ENCODE measurements around the gene LAG3.

The LAG3 gene

DNA sequence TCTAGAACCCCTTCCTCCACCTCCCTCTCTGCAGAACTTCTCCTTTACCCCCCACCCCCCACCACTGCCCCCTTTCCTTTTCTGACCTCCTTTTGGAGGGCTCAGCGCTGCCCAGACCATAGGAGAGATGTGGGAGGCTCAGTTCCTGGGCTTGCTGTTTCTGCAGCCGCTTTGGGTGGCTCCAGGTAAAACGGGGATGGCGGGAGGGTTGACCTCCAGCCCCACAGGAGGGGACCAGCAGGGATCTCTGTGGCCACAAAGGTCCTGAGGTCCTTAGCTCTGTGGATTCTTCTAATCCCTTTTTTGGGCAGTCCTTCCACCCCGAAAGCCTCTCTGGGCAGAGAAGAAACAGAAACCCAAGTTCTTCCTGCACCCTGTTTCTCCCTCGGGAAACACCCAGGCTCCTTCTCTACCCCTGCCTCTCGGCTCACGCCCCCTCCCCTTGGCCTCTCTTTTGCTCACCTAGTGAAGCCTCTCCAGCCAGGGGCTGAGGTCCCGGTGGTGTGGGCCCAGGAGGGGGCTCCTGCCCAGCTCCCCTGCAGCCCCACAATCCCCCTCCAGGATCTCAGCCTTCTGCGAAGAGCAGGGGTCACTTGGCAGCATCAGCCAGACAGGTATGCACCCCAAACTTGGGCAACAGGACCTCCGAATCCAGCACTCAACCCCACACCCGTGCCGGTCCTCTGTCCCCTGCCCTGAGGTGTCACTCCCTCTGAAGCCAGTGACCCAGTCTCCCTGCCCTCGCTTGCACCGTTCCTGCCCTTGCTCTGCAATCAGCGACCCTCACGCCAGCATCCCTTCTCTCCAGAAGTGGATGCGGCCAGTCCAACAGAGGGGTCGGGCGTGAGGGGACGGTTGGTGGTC is 638 bp downstream of the LAG3 start:
- no peak for DNase-seq (ENCODE audit: low spot score)

- no peak for DNase-seq (ENCODE audit: low spot score)
These were observed 1.5 kb downstream of the LAG3 start for GRCh38 chr12:6773590-6774351.

DNA sequence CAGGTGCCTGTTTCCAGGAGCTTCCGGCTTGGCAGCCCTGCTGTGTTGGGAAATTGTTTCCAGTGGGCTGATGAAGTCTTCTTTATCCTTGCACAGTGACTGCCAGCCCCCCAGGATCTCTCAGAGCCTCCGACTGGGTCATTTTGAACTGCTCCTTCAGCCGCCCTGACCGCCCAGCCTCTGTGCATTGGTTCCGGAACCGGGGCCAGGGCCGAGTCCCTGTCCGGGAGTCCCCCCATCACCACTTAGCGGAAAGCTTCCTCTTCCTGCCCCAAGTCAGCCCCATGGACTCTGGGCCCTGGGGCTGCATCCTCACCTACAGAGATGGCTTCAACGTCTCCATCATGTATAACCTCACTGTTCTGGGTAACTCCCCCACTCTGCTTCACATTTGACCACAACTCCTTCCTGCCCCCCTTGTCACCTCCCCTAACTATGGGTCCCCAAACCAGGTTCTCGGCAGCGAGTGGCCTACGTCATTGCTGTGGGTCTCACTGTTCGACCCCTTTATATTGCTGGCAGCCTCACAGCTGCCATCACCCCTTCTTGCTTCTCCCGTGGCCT is 2.3 kb downstream of the LAG3 start:
- no peak for DNase-seq (ENCODE audit: low spot score)

DNA sequence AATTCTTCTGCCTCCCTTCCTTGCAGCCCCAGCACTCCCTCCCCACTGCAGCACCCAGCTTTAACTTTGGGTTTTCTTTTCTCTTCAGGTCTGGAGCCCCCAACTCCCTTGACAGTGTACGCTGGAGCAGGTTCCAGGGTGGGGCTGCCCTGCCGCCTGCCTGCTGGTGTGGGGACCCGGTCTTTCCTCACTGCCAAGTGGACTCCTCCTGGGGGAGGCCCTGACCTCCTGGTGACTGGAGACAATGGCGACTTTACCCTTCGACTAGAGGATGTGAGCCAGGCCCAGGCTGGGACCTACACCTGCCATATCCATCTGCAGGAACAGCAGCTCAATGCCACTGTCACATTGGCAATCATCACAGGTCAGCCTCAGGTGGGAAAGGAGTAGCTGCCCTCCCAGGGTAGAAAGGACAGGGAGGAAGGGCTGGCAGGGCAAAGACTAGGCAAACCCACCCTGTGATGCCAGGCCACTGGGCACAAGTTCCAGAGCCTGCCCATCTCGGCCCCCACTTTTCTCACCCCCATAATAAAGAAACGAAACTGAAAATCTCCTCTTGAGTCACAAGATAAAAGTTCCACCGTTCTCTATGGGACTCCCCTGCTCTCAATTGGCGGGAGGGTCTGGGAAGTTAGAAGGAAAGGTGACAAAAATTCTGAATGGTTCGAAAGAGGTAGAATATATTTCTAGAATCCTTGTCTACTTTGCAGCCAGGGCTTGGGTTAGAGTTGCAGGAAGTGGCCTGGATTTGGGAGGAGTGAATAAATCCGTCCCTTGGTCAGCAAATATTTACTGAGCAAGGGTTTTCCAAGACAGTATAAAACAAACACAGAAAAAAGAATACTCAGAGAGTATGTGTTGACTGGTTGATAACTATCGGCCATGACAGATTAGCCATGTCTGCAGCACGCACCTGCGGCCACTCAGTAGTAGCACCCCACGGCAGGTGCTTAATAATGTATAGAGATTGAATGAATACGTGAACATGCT is 3.2 kb downstream of the LAG3 start:
- DNase-seq (ENCODE audit: low spot score) = no peak

DNA sequence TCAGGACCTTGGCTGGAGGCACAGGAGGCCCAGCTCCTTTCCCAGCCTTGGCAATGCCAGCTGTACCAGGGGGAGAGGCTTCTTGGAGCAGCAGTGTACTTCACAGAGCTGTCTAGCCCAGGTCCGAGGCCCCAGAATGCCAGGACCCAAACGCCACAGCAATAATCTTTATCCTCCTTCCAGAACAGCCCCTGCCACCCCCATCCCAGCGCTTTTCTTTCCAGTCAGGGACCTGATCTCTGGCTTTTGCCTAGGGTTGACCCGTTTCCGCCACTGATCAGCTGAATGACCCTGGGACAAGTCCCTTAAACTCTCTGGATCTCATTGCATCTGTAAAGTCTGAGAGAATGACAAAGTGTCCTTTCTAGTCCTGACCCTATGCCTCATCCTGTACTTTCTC is 5.1 kb downstream of the LAG3 start:
- DNase-seq (ENCODE audit: low spot score) = no peak

DNA sequence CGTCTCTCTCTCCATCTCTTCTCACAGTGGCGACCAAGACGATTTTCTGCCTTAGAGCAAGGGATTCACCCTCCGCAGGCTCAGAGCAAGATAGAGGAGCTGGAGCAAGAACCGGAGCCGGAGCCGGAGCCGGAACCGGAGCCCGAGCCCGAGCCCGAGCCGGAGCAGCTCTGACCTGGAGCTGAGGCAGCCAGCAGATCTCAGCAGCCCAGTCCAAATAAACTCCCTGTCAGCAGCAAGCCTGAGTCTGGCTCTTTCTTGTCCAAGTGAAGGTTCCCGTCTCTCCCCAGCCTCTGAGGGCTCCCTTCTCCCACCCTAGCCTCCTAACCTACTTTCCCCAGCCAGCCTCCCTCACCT is 5.9 kb downstream of the LAG3 start:
- DNase-seq (ENCODE audit: low spot score) = no peak

- peak; percentile 94 for DNase-seq (ENCODE audit: low spot score)
These were observed 6.5 kb downstream of the LAG3 start for GRCh38 chr12:6778574-6779550.

- DNase-seq (ENCODE audit: low spot score) = no peak
These were observed 7.5 kb downstream of the LAG3 start for GRCh38 chr12:6779708-6780432.

- no peak for DNase-seq (ENCODE audit: low spot score)
These were observed 8.3 kb downstream of the LAG3 start for GRCh38 chr12:6780573-6780972.

GRCh38 chr12:6782119-6782518 is 9.8 kb downstream of the LAG3 start:
- no peak for DNase-seq (ENCODE audit: low spot score)

- DNase-seq (ENCODE audit: low spot score) = no peak
These were observed 10.7 kb downstream of the LAG3 start for GRCh38 chr12:6782850-6783566.

- no peak for DNase-seq (ENCODE audit: low spot score)
These were observed 11.5 kb downstream of the LAG3 start for GRCh38 chr12:6783828-6784227.

GRCh38 chr12:6784296-6784695 is 12.0 kb downstream of the LAG3 start:
- DNase-seq (ENCODE audit: low spot score) = no peak

DNA sequence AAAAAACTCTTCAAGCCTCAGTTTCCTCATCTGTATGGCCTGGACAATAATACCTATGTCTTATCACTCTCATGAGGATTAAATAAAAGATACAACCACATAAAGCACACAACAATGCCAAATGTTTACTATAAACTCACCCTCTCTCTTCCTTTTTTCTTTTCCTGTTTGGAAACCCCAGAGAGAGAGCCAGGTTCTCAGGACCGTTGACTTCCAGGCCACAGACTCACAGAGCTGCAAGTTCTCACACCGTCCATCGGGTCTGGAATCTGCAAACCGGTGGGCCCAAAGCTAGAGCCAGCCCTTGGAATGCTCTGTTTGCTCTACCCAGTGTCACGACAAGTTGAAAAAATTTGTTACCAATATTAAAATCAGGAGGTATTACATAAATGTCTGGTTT is 12.4 kb downstream of the LAG3 start:
- DNase-seq (ENCODE audit: low spot score) = no peak

DNA sequence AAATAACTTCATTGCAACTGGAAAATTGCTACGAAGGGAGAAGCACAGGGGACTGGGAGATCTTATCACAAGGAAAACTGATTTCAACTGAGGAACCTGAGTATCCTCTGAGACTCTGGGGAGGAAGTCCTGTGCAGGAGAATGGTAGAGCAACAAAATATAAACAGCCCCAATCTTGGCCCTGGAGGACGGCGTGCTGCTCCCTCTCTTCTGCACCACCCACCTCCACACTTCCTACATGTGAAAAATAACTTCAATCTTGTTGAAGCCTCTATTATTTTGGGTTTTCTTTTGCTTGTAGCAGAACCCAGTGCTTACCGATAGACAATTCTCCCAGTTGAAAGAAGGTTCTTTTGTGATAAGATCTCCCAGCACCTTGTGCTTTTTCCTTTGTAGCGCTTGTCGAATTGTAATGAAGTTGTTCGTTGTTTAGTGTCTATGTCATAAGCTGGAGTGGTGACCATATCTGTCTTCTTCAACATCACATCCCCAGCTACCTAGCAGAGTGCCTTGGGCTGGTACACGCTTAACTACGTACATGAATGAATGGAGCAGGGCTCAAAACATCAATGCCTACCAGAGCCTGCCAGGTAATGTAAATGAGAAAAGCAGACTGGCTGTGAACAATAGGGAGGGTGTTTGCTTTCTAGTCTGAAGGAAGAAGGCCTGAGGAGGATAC is 14.2 kb downstream of the LAG3 start:
- DNase-seq (ENCODE audit: low spot score) = no peak

- no peak for DNase-seq (ENCODE audit: low spot score)
These were observed 15.0 kb downstream of the LAG3 start for GRCh38 chr12:6787309-6787708.

DNA sequence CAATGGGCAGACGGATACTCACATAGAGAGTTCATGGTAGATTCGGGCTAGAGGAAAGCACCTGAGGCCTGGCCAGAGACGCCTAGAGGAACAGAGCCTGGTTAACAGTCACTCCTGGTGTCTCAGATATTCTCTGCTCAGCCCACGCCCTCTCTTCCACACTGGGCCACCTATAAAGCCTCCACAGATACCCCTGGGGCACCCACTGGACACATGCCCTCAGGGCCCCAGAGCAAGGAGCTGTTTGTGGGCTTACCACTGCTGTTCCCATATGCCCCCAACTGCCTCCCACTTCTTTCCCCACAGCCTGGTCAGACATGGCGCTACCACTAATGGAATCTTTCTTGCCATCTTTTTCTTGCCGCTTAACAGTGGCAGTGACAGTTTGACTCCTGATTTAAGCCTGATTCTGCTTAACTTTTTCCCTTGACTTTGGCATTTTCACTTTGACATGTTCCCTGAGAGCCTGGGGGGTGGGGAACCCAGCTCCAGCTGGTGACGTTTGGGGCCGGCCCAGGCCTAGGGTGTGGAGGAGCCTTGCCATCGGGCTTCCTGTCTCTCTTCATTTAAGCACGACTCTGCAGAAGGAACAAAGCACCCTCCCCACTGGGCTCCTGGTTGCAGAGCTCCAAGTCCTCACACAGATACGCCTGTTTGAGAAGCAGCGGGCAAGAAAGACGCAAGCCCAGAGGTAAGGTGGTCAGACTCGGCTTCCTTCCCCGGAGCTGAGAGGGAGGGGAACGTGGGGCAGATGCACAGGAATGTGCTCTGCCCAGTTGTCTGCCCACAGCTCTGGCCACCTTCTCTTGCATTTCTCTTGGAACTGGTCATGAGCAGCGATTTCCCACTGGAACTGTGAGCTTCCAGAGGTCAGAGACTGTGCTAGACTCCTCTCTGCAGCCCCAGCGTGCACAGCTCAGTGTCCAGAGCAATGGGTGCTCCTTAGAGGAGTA is 16.9 kb downstream of the LAG3 start, which contains the start of gene CD4:
CD4 (plus strand) TSS at position 557 of the 953 bp plus-strand sequence. CDS start 10,611 bp downstream, outside the sequence.
- peak; percentile 66 for DNase-seq (ENCODE audit: low spot score)

Measured in pons (tissue), 1 donor.